ENCODE results near the gene USF1. TPM values are rescaled to one million over a fixed set of nuclear protein-coding genes. Genes with fewer than 3 reads are reported as not detected.

The USF1 gene
- total RNA-seq, 1 experiment from 2014 or later = 75.4 TPM

DNA sequence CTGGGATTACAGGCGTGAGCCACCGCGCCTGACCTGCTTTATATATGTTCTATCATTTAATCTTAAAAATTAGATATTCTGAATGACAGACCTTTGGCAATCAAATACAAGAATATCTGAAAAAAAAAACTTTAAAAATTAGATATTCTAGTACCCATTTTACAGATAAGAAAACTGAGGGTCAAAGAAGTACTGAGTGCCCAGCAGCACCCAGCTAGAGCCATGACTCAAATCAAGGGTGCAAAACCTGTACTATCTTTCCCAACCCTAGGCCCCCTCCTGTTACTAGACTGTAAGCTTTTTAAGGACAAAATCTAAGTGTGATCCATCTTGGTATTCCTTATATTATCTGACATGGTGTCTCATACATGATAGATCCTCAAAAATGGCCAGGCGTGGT lies 15.6 kb upstream of the USF1 start:
- H3K36me3 Mint-ChIP-seq (ENCODE audit: insufficient read depth, unreplicated experiment) = peaks cover 7% of the 10 kb centered on the region
- CTCF ChIA-PET = no interaction called here
- BruUV-seq (replicated peaks) = no TSS peak

DNA sequence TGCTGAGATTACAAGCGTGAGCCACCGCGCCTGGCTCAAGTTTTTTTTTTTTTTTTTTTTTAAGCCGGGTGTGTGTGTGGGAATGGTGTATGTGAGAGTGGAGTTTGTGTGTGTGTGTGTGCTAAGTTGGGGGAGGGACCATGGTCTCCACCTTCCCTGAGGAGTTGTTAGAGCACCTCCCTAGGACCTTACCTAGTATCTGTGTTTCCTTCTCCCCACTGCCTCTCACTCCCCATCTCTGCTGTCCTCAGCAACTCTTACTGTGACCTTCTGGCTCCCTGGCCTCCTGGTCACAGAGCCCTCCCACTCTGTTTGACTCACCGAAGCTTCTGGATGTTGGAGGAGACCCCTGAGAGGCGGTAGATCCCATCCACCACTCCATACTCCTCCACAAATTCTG lies 13.5 kb upstream of the USF1 start:
- CTCF ChIA-PET = no interaction called here
- no peak overlapping the region for H3K27ac Mint-ChIP-seq (ENCODE audit: unreplicated experiment)
- intact Hi-C loops (cut with micrococcal nuclease; ENCODE audit: unreplicated experiment) = no loop called here
- no peak overlapping the region for H3K4me3 Mint-ChIP-seq (ENCODE audit: low read depth, unreplicated experiment)
- no peak for DNase-seq
- no TSS peak for BruUV-seq (replicated peaks)
- peaks cover 7% of the 10 kb centered on the region for H3K4me1 Mint-ChIP-seq (ENCODE audit: low read depth, unreplicated experiment)
- H3K36me3 Mint-ChIP-seq (ENCODE audit: insufficient read depth, unreplicated experiment) = peaks cover 7% of the 10 kb centered on the region
- H3K9me3 Mint-ChIP-seq (ENCODE audit: low read depth, unreplicated experiment) = no peaks in the 10 kb centered on the region
- TF ChIP-seq, protein P1, sequence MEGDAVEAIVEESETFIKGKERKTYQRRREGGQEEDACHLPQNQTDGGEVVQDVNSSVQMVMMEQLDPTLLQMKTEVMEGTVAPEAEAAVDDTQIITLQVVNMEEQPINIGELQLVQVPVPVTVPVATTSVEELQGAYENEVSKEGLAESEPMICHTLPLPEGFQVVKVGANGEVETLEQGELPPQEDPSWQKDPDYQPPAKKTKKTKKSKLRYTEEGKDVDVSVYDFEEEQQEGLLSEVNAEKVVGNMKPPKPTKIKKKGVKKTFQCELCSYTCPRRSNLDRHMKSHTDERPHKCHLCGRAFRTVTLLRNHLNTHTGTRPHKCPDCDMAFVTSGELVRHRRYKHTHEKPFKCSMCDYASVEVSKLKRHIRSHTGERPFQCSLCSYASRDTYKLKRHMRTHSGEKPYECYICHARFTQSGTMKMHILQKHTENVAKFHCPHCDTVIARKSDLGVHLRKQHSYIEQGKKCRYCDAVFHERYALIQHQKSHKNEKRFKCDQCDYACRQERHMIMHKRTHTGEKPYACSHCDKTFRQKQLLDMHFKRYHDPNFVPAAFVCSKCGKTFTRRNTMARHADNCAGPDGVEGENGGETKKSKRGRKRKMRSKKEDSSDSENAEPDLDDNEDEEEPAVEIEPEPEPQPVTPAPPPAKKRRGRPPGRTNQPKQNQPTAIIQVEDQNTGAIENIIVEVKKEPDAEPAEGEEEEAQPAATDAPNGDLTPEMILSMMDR (IDR thresholded peaks at IDR 0.05; ENCODE audit: unreplicated experiment) = no peak
- H3K27me3 Mint-ChIP-seq (ENCODE audit: unreplicated experiment) = peaks cover 9% of the 10 kb centered on the region

More for the DNA sequence above, 15.6 kb upstream of the USF1 start:
- Mint-ChIP-seq H3K4me1 (ENCODE audit: low read depth, unreplicated experiment) (peaks cover 10% of the 10 kb centered on the region), H3K4me3 (ENCODE audit: low read depth, unreplicated experiment) (no peak overlapping the region), H3K9me3 (ENCODE audit: low read depth, unreplicated experiment) (no peaks in the 10 kb centered on the region), H3K27ac (ENCODE audit: unreplicated experiment) (no peak overlapping the region), H3K27me3 (ENCODE audit: unreplicated experiment) (peaks cover 9% of the 10 kb centered on the region)
- intact Hi-C loops (cut with micrococcal nuclease; ENCODE audit: unreplicated experiment) = loop anchor here (5.0 kb wide), 1 partner anchor 36 kb away; the partner anchor contains the start of gene KLHDC9
- TF ChIP-seq, protein P1 (IDR thresholded peaks at IDR 0.05; ENCODE audit: unreplicated experiment) = no peak
- DNase-seq = no peak

DNA sequence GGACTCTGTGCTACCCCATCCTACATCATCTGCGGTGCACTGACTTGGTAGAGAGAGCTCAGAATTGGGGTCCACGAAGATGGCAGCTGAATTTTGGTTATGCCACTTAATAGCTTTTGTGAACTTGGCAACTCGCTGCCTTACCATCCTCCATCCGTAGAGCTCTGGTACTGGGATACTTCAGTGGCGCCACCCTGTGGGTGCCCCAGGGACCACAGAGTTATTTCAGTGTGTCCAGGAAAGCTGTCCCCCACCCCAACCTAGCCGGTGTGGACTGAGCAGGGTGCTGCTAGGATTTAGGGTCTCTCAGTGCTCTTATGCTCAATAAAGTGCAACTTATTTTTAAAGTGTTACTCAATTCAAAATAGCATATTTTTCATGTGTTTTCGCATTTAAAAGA lies 9.0 kb upstream of the USF1 start:
- CTCF ChIA-PET = interaction anchor here (1.0 to 1.2 kb wide), 2 partner anchors 34 to 57 kb away, joined by 5 to 8 read pairs; partner anchors contain the start of gene F11R
- H3K27ac Mint-ChIP-seq (ENCODE audit: unreplicated experiment) = no peak overlapping the region
- TF ChIP-seq, protein P1 (IDR thresholded peaks at IDR 0.05; ENCODE audit: unreplicated experiment) = no peak
- H3K4me3 Mint-ChIP-seq (ENCODE audit: low read depth, unreplicated experiment) = no peak overlapping the region
- H3K4me1 Mint-ChIP-seq (ENCODE audit: low read depth, unreplicated experiment) = no peaks in the 10 kb centered on the region
- intact Hi-C loops (cut with micrococcal nuclease; ENCODE audit: unreplicated experiment) = no loop called here
- DNase-seq = no peak
- no TSS peak for BruUV-seq (replicated peaks)
- peaks cover 2% of the 10 kb centered on the region for H3K9me3 Mint-ChIP-seq (ENCODE audit: low read depth, unreplicated experiment)
- H3K27me3 Mint-ChIP-seq (ENCODE audit: unreplicated experiment) = no peaks in the 10 kb centered on the region
- peaks cover 24% of the 10 kb centered on the region for H3K36me3 Mint-ChIP-seq (ENCODE audit: insufficient read depth, unreplicated experiment)

DNA sequence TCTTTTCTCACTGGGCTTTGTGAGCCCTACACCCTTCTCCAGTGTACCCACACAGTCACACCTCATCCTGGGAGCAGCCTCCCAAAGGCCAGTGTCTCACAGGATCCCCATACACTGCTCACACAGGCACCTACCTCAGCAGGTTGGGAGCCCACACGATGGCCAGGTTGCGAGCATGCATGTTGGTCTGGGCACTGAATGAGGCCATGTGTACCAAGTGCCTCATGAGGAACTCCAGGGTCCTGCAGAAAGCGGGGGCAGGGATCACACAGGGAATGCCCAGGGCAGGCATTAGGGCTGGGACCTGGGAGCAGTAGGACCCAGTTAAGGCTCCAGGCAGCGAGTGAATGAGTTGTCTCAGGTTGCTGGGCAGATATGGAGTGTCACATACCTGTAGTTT lies 8.5 kb upstream of the USF1 start:
- Mint-ChIP-seq H3K9me3 (ENCODE audit: low read depth, unreplicated experiment) (peaks cover 2% of the 10 kb centered on the region), H3K27ac (ENCODE audit: unreplicated experiment) (no peak overlapping the region), H3K4me3 (ENCODE audit: low read depth, unreplicated experiment) (no peak overlapping the region), H3K4me1 (ENCODE audit: low read depth, unreplicated experiment) (no peaks in the 10 kb centered on the region), H3K27me3 (ENCODE audit: unreplicated experiment) (no peaks in the 10 kb centered on the region), H3K36me3 (ENCODE audit: insufficient read depth, unreplicated experiment) (peaks cover 19% of the 10 kb centered on the region)
- intact Hi-C loops (cut with micrococcal nuclease; ENCODE audit: unreplicated experiment) = no loop called here
- BruUV-seq (replicated peaks) = no TSS peak
- TF ChIP-seq, protein P1 (IDR thresholded peaks at IDR 0.05; ENCODE audit: unreplicated experiment) = no peak
- no peak for DNase-seq
- CTCF ChIA-PET = interaction anchor here (1.0 to 1.2 kb wide), 2 partner anchors 33 to 57 kb away, joined by 5 to 8 read pairs; partner anchors contain the start of gene F11R
